Endometrial microvascular endothelial cells (primary cell): ENCODE data around the gene TOB2. TPM values are rescaled to one million over a fixed set of nuclear protein-coding genes. Genes with fewer than 3 reads are reported as not detected.

Source experiments
- in situ Hi-C: cut with HindIII; loops from 2 replicates; pipeline ENCODE4 v1.10.0; 2017; ENCODE audit warnings: low sequenced_read_pairs, low pct_unique_long_range_greater_than_20kb; ENCODE audit errors: inconsistent ontology term
- total RNA-seq: library from RNA; depleted of rRNA; stranded (reverse); fragments of >200 nt; gene quantifications from one replicate; pipeline ENCODE4 v1.2.3, GENCODE V29; 2015; ENCODE audit errors: inconsistent ontology term

The TOB2 gene
- total RNA-seq, 1 donor from 2014 or later, result 32.9 TPM

DNA sequence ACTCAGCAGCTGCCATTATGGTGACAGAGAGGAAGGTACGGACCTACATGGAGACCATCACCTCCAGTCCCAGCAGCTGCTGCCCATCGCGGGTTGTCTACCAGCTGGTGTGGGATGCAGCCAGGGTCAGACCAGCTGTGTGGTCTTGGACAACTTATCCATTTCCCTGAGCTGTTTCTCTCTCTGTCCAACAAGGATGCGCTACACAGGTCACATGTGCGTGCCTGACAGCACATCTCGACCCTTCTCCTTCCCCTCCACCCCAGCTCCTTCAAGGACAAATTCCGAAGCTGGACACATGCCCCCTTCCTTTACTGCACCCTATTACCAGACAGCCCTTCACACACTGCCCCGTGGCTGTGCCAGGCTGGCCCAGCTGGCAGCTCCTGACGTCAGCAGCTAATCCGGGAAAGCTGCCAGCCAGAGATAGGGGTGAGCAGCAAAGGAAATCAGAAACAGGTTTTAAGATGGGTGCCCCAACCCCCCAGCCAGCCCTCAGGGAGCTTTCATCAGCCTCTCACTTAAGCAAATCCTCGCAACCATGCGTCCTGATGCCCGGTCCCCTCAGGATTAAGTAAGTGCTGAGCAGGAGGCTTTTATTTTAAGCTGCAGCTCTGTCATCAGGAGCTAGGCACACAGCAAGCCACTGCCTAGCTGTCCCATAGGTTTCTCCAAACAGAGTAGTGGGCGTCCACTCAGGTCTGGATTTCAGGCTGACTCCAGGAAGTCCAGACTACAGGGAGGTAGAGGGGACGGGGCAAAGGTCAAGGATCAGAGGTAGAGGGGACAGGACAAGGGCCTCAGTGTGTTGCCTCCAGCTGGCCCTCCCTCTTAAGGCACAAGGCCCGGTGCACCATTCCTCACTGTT is 44.6 kb downstream of the TOB2 start:
- in situ Hi-C loops, result no loop called here

DNA sequence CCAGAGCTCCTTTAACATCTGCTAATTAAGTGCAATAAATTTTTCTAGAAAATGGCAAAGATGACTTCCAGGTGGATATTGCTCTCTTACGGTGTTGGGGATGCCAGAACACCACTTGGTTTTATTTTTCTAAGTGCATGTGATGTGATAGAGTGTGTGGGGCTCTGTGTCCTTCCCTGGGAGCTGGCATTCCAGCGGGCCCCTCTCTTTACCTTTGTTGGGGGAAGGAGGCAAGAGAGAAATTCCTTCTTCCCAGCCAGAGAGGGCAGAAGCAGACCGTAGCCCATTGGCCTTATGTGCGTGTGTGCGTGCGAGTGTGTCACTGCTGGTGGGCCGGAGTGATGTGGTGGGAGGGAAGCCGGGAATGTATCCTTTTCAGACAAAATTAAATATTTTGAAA is 47.7 kb downstream of the TOB2 start:
- in situ Hi-C loops, result no loop called here

DNA sequence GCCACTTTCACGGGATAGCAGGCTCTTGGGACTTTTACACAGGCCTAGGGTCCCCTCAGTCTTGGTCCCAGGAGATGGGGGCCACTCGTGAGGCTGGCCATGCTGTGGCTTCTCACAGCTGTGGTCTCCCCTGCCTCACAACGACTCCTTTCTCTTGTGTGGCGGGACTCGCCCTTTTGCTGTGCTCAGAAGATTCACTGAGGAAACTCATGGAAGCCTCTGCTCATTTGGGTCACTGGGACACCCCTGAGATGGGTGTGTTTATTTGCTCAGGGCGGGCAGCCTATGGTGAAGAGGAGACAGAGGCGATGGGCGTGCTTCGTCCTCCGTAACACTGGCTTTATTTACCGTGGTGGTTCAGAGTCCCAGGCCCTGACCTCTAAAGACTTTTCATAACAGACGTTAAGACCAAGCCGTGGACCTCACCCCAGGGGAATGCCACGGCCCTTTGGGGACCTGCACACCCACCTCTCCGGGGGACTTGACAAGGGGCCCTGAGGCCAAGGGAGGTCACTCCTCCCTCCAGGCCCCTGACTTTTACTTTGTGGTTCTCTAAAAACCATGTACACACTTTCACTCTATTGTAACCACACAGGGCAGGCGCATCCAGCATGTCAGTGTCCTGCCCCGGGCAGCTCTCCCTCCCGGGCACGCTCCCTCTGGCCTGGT is 49.3 kb downstream of the TOB2 start:
- in situ Hi-C loops, result no loop called here

DNA sequence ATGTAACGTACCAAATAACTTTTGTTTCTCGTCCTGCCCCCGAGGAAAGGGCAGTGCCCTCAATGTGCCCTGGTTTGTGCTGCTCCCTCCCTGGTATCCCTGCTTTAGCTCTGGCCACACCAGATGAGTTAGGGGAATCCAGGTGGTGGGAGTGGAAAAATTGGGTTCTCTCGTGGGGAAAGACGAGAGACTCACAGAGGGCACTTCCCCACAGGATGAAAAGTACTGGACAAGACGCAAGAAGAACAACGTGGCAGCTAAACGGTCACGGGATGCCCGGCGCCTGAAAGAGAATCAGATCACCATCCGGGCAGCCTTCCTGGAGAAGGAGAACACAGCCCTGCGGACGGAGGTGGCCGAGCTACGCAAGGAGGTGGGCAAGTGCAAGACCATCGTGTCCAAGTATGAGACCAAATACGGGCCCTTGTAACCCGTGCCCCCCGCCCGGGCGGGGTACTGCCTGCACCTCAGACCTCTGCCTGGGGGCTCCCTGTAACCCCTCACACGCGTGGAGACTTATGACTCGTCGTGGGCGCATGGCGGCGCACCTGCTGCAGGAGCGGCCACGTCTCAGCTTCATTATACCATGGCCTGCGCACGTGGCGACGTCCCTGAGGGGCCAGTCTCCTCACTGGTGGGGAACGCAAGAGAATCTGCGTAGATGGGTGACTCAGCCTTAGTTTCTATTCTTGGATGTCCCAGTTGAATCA is 50.9 kb downstream of the TOB2 start:
- in situ Hi-C loops, result no loop called here

DNA sequence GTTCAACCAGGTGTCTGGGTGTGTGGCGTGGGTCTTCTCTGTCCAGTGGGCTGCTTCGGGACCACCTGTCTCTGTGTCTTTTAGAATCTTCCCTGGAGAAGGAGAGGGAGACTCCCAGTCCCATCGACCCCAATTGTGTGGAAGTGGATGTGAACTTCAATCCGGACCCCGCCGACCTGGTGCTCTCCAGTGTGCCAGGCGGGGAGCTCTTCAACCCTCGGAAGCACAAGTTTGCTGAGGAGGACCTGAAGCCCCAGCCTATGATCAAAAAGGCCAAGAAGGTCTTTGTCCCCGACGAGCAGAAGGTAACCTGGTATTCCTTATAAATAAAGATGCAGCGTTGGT is 52.6 kb downstream of the TOB2 start:
- in situ Hi-C loops, result no loop called here

DNA sequence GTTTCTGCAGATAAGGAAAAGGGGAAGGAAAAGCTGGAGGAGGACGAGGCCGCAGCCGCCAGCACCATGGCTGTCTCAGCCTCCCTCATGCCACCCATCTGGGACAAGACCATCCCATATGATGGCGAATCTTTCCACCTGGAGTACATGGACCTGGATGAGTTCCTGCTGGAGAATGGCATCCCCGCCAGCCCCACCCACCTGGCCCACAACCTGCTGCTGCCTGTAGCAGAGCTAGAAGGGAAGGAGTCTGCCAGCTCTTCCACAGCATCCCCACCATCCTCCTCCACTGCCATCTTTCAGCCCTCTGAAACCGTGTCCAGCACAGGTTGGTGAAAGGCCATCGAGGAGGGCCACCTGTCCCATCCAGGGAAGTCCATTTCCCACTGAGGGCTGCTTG is 59.3 kb downstream of the TOB2 start:
- in situ Hi-C loops, result no loop called here

DNA sequence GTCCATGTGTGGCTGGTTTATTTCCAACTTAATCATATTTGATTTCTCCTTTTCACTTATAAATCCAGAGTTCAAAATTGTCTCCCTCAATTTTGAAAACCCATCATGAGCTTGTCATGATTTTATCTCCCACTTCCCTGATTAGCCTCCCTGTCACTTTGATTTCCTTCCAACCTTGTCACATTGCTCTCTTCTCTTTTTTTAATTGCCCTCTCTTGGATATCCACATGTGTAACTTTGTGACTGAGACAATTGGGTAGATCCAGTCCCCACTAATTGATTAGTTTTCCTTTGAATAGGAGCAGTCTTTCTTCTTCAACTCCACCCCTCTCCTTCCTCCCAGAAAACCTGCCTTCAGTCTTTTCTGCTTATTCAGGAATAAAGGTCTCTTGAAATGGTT is 62.5 kb downstream of the TOB2 start:
- in situ Hi-C loops, result no loop called here

Other genes starting within 250 kb of the TOB2 start
- gene L3MBTL2, start 241.5 kb downstream of the TOB2 start, total RNA-seq, result 46.8 TPM
- 0.19 TPM for gene CHADL, start 205.9 kb downstream of the TOB2 start, total RNA-seq
- 226 TPM for gene RANGAP1, start 160.6 kb downstream of the TOB2 start, total RNA-seq
- gene ZC3H7B, start 145.3 kb downstream of the TOB2 start, total RNA-seq, result 117 TPM
- 2.6 TPM for gene TEF, start 64.9 kb downstream of the TOB2 start, total RNA-seq
- 85.0 TPM for gene PHF5A, start 21.9 kb upstream of the TOB2 start, total RNA-seq
- gene ACO2, start 22.3 kb upstream of the TOB2 start, total RNA-seq, result 82.8 TPM
- 15.7 TPM for gene POLR3H, start 97.7 kb upstream of the TOB2 start, total RNA-seq
- not detected for gene CSDC2, start 114.2 kb upstream of the TOB2 start, total RNA-seq
- 8.9 TPM for gene PMM1, start 143.0 kb upstream of the TOB2 start, total RNA-seq
- gene DESI1, start 174.2 kb upstream of the TOB2 start, total RNA-seq, result 52.3 TPM
- 481 TPM for gene XRCC6, start 174.5 kb upstream of the TOB2 start, total RNA-seq
- 185 TPM for gene SNU13, start 242.1 kb upstream of the TOB2 start, total RNA-seq